HG03457 (cell line): ENCODE data around the gene WNT11.

Experiments used
- ATAC-seq: cut with Tn5 transposase; IDR thresholded peaks from one replicate; pipeline ENCODE4 v1.9.1; 2021; ENCODE audit warnings: moderate number of reproducible peaks; ENCODE audit not compliant: unreplicated experiment

The WNT11 gene

DNA sequence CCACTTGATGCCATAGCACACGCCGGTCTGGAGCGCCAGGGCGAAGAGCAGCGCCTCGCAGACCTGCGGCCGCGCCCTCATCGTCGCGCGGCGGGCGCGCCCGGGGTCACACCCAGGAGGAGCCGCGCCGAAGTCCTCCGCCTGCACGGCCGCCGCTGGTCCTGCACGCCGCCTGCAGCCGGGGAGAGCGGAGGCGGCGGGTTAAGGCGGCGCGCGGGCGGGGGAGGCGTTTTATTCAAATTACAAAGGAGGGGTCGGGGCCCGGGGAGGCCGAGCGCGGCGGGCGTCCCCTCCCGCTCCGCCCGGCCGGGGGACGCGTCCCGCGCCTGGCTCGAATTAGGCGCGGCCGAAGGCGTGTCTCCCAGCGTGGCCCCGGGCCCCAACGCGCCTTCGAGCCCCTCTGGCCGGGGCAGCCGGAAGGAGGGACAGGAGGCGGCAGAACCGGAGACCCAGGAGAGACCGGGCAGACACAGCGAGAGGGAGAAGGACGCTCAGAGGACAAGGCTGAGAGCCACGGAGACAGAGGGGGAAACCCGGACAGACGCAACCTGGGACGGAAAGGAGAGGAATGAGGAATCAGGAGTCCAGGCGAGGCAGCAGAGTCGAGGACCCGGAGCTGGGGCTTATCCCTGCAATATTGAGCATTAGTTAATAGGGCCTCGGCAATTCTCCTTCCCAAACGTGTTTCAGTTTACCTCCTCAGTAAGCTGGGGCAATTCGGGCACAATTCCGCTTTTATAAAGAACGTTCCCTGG lies at the start of gene WNT11:
Gene WNT11 (minus strand): TSS at position 176 of the 755 bp plus-strand sequence. CDS start 95 bp downstream, at position 81.
- no peak for ATAC-seq

DNA sequence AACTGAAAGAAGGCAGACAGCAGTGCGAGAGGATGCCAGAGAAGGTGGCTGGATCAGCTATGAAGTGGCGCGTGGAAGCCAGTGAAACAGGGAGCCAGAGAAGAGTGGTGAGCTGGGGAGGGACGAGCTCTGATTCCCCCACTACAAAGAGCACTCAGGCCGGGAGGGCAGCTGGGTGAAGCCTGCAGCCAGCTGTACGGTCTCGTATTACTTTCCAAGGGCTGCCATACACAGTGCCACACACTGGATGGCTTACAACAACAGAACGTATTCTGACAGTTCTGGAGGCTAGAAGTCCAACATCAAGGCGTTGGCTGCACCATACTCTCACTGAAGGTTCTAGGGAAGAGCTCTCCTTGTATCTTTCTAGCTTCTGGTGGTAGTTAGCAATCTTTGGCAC lies 47.1 kb upstream of the WNT11 start:
- no peak for ATAC-seq

DNA sequence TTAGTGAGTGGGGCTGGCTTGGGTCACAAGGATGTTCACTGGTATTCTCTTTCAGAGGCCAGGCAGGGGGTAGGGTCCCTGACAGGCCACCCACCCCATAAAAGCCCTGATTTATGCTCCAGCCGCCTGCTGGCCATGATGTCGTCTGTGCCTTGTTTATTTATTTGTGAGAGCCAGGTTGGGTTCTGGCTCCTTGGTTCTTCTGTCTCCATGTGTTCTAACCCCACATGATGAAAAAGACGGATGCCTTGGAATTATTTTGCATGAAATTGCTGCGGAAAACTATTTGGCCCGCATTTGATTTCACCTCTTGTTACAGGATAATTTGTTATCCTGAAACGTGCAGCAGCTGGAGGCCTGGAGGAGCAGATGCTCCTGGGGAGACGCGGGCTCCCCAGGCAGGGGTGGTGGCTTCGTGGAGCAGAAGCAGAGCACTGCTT lies 46.3 kb upstream of the WNT11 start:
- ATAC-seq: no peak

DNA sequence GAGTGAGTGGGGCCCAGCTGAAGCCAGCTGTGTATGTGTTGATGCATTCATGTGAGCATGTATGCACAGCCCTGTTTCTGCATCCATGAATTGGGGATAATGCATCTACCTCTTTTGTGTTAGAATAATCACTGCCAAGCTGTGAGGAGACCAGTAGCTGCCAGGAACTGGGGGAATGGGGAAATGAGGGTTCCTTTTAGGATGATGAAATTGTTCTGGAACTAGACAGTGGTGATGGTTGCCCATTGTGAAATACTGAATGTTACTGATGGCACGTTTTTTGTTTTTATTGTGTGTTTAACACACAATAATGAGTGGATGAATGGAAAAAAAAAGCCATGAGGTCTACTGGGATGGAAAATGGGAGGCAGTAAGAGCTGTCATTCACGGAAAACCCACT lies 45.3 kb upstream of the WNT11 start:
- ATAC-seq: no peak

DNA sequence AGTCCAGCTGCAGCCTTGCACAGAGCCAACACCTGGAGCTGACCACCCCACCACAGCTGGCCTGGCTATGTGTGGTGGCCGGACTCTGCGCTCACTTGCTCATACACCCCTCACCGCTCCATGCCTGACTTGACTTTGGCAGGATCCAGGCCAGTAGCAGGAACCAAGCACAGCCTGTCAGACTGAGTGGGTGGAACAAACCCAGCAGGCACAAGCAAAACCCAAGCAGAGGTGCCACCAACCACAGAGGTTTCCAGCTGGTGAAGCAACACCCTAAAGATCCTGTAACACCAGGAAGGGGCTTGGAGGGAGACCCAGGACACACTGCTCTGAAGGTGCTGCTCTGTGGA lies 44.9 kb upstream of the WNT11 start:
- ATAC-seq: no peak

DNA sequence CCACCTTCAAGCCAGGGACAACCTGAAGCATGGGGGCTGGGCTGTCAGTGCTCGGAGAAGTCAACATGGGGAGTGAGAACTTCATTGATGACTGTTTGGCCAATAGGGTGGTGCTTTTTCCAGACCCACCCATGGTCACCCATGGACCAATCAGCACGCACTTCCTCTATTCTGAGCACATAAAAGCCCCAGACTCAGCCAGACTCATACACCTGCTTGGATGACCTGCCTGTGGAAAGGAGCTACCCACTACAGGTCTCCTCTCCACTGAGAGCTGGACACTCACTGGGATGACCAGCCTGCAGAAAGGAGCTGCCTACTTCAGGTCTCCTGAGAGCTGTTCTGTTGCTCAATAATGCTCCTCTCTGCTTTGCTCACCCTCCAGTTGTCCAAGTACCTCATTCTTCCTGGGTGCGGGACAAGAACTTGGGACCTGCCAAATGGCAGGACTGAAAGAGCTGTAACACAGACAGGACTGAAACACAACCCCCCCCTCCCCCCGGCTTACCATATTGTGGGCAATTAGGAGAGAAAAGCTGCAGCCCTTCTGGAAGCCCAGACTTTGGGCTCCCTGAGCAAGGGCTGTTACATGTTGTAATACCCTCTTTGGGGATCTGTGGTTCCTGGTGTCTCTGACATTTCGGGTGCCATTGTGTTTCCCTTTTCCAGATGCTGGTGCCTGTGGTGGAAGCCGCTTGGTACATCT lies 44.4 kb upstream of the WNT11 start:
- ATAC-seq: no peak

DNA sequence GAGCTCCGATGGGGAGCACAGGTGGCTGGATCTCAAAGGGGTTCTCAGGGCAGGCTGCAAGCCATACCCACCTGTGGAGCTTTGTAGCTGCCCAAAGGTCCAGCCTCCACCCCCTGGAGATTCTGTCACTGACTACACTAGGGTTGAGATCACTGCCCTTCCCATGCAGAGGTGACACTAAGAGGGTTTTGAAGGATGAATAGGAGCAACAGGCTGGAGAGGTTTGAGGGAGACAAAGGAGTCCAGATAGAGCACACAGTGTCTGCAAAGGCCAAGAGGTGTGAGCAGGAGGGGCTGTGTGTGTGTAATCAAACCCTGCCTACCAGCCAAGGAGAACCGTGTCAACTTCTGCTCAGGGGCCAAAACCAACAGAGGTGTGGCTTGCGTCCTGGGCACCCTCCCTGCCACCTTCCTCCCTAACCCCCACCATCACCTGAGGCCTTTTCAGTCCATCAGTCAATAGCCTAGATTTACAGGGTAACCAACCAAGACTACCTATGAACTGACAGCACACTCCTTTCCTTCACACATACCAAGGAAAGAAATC lies 43.0 kb upstream of the WNT11 start:
- no peak for ATAC-seq

DNA sequence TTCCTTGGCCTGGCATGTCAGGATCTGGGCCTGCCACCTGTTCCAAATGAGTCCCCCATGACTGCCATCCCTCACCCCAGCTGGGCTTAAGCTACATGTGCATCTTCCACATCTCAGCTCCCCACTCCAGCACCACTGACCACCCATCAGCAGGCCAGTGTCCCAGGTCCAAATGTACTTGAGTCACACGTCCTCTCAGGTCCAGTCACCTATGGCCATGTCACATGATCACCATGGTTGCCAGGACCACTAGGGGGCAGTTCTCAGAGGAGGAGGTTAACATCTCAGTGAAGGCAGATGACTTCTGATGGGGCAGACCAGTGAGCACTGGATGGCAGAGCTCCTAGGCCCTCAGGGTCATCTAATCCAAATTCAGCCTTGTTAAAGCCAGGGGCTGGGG lies 41.9 kb upstream of the WNT11 start:
- ATAC-seq: no peak

DNA sequence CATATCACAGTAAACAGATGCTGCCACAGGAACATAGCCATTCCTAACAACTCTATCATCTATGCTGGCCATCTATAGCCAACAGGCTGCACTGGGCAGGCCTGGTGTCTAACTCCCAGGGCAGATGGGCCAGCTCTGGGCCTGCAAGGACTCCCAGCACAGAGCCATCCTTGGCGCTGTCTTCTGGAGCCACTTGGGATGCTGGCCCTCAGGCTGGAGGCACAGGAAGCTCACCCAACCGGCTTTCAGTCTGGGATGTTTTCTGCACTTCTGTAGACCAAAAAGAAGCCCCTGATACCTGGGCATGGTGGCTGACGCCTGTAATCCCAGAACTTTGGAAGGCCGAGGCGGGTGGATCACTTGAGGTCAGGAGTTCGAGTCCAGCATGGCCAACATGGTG lies 40.8 kb upstream of the WNT11 start:
- no peak for ATAC-seq

DNA sequence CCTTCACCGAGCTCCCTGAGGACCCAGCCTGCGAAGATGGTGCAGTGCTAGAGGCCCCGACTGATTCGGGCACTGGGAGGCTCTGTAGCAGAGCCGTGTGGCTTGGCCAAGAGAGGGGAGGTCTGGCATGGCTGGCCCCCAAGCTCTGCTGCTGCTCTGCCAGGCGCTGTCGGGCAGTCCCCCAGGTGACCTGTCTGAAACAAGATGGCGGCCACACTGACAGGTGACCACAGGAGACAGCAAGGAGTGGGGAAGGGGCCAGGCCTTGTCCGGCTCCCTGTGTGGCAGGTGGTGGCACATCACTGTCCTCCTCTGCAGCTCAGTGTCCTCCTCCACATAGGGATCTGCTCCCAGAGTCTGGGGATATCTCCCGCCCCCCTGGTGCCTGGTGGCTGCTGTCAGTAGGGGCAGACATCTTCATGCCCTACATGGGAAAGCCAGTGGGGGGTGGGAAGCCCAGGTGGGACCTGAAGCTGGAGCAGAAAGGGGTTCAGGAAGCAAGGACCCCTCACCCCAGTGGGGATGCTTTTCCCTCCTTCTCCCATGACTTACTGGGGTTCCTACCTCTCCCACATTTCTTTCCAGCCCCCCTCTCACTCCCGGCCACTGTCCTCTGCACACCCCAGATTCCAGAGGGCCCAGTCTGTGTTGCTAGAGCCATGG lies 40.1 kb upstream of the WNT11 start:
- no peak for ATAC-seq

DNA sequence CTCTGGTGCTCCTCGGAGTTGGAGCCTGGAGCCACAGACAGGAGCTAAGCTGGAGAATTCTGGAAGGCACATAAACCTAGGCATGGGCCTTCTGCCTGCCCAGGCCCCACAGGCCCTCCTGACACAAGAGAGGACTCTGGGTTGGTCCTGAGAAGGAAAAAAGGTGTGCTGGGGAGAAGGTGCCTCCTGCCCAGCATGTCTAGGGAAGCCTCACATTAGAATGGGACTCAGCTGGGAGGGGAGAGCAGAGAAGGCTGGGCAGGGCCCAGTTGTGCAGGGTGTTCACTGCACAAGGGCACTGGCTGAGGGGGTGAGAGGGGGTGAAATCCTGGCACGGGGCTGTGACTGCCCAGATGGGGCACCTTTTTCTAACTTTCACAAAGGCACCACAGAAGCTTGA lies 39.4 kb upstream of the WNT11 start:
- no peak for ATAC-seq

DNA sequence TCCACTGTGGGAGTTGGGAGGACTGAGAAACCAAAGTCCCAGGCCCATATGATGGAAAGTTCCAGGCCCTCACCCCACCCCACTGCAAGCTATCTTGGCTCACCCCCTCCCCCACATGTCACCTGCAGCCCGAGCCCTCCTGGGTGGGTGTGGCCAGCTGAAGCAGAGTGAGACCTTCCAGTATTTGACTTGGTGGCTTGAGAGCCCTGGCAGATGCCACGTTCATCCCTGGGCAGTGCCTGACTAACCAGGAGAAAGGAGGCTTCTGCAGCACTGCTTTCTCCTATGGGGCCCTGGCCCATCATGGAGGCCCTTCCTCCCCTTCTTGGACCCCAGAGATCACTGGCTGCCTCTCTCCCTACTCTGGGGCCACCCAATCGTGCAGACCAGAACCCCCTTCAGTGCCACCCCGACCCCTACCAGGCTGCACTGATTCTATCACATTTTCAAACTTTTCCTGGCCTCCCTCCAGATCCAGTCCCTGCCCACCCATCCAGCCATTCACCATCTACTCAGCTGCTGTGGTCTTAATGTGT lies 38.1 kb upstream of the WNT11 start:
- no peak for ATAC-seq

DNA sequence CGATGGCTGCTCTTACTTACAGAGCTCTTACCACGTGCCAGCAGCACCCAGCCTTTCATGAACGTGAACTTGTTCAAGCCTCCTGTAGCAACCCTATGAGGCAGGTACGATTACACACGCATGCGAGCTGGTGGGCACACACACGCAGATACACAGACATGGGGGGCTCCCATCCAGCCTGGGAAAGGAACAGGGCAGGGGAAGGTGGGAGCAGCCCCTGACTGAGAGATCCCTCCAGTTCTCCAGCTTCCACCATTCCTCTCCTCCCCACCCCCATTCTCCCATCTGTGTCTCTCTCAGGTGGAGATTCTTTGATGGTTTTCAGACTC lies 37.6 kb upstream of the WNT11 start:
- no peak for ATAC-seq

DNA sequence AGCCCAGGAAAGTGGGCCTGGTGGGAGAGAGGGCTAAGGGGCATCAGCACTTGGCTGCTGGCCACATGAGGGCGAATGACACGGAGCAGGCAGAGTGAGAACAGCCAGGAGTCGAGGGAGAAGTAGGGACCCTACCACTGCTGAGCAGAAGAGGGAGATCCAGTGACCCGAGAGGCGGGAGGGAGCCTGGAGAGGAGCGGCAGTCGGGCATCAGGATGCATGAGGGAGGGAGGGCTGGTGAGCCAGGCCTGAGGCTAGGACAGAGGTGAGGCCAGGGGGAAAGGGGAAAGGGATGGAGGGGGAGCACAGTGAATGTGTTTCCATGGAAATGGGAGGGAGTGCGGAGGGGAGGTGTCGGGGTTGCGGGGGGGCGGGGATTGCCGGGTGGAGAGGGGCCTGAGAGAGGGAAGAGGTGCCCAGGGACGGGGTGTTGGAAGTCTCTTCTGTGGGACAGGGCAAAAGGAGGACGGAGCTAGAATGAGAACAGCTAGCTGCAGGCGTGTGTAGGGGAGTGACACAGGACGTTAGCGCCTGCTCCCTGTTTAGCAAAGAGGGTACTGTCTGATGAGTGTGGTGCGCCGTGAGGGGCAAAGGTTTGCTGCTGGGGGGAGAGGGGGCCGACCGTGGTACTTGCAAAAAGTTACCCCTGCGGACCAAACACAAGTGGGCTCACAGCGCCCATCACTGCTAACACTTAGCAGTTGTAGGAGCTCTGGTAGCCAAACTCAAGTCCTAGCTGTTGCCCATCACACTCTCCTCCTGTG lies 37.1 kb upstream of the WNT11 start:
- no peak for ATAC-seq

DNA sequence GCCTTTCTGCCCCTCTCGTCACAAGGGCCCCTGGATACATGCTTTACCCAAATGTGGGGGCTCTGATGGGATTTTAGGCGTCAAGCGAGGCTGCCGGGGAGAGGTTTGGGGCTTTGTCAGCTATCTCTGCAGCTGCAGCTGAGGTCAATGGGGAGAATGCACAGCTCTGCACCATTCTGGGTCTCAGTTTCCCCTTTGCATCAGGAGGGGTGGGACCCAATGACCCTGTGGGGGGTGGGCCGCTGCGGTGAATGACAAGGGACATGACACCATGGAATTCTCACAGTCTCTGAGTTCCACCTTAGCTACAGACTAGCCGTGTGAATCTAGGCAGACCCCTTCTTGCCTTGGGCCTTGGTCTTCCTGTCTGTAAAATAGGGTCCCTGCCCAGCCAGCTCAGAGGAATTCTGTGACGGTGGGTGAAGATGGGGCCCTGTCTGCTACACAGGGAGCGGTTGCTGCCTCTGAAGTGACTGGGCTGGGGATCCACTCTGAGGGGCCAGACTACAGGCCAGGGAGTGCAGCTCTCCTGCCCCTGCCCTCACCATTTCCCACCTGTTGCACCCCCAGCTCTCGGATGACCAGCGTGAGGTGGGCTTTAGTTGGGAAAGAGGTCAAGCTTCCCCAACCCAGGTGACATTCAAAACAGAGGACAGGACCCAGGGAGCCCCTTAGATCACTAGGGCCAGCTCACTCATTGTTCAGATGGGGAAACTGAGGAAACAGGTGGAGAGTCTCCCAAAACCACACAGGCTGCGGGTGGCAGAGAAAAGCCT lies 35.9 kb upstream of the WNT11 start:
- no peak for ATAC-seq

DNA sequence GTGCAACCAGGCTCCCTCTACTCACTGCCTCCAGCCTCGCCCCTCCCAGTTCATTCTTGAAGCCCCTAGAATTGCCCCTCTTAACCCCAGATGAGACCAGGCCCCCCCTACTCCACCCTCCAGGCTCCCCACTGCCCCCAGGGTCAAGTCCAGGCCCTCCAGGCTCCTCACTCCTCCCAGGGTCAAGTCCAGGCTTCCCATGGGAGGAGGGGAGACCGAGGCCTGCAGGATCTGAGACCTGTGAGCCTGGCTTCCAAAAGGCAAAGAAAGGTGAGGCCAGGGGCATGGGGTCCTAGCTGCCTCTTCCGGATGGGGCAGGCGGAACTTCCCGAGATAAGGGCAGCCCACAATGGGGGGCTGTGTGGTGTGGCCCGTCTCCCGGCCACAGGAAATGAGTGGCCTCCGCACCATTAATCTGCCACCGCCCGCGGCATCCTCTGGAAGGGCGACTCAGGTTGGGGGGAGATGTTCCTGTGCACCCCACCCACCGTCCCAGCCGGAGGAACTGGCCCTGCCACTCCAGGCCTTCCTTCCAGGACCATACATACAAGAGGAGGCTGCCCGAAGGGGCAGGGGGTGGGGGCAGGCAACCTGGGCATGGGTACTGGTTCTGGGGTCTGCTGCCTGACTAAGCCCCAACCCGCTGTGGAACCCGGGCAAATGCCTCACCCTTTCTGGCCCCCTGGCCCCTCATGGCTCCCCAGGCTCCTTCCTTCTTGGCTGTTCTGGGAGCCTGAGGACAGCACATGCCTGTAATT lies 35.1 kb upstream of the WNT11 start:
- no peak for ATAC-seq

DNA sequence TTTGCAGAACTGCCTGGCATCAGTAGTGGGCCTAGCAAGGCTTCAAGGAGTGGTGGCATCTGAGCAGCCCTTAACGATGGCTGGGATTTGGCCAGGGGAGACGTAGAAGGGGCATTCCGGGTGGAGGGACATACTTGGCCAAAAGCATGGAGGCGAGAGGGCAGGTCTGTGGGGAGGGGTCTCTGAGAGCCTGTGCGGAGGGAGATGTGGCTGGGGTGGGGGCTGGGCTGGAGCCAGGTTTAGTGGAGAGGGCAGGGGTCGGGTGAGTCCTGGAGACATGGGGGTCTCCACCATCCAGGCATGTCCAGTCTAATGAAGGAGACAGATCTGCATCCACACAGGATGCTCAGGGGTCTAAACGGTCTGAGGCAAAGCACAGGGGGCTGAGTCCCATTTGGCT lies 34.4 kb upstream of the WNT11 start:
- ATAC-seq: no peak

DNA sequence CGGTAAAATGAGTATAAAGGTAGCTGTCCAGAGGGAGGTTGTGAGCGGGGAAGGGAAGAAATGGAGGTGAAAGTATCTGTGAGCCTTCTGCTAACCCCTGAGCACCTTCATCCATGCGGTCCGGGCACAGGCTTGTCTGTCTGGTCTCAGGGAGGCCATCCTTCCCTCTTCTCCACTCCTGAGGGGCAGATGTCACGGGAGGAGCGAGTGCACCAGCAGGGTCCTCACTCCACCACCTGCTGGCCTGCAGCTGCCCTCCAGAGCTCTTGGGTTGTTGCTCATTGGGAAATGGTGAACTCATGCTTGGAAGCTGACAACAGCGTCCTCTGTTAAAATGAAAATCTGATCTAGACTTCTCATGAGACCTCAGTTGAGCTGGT lies 33.8 kb upstream of the WNT11 start:
- no peak for ATAC-seq

DNA sequence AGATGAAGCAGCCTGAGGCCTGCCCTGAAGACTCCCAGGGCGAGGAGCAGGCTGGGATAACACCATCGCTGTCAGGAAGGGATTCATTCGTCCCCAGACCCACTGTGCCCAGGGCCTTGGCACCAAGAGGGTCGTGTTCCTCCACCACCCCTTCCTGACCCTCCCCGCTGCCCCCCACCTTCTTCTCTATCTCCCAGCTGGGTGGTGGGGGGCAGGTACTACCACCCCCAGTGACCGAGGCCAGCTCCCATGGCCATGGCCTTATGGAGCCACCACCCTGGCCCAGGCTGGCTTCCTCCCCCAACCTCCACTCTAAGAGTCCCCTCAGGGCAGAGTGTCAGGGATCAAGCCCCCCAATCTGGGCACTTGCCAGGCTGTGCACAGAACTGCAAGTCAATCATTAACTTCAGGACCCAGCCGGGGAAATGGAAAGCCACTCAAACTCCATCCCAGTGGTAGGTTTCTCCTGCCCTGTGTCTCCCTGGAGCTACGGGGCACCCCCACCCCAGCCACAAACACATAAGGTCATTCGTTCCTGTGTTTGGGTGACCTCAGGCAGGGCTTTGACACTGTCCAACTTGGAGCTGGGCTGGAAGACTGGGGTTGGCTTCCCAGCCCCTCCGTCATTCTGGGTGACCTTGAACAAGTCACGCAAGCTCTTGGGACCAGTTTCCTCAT lies 33.3 kb upstream of the WNT11 start:
- no peak for ATAC-seq
